HepG2 (cell line): ENCODE data around the gene SLC22A5. TPM values are rescaled to one million over a fixed set of nuclear protein-coding genes. Genes with fewer than 3 reads are reported as not detected.

ENCODE experiments used
- KAT2B ChIP-seq: fragments of 150-350 bp; IDR thresholded peaks from 2 replicates; pipeline ENCODE4 v1.6.1; 2014; ENCODE audit warnings: low read depth, low read length, borderline replicate concordance
- KLF6 ChIP-seq: IDR thresholded peaks from 2 replicates; pipeline ENCODE4 v1.8.0; 2016; ENCODE audit warnings: missing biosample characterization, missing genetic modification reagents
- MED13 ChIP-seq: sonication (generic); formaldehyde crosslinking; IDR thresholded peaks from 2 replicates; pipeline ENCODE4 v1.5.0; 2020; ENCODE audit warnings: missing genetic modification reagents
- NFYB ChIP-seq: sonication (generic); formaldehyde crosslinking; IDR thresholded peaks from 2 replicates; pipeline ENCODE4 v1.4.0; 2020; ENCODE audit warnings: missing genetic modification reagents
- PTBP1 ChIP-seq: fragments of 200-400 bp; formaldehyde crosslinking; IDR thresholded peaks from 2 replicates; pipeline ENCODE4 v1.6.1; 2018; ENCODE audit warnings: low read length, low read depth; ENCODE audit not compliant: poor library complexity, severe bottlenecking
- RXRA ChIP-seq: sonication (generic); formaldehyde crosslinking; IDR thresholded peaks from 2 replicates; pipeline ENCODE4 v1.5.1; 2020; ENCODE audit warnings: missing genetic modification reagents
- YY1 ChIP-seq: IDR thresholded peaks from 2 replicates; pipeline ENCODE4 v1.6.1; 2011; ENCODE audit warnings: low read length, low read depth, moderate library complexity, mild to moderate bottlenecking; ENCODE audit not compliant: insufficient read depth, insufficient replicate concordance
- ZNF761 ChIP-seq: sonication (generic); formaldehyde crosslinking; conservative IDR thresholded peaks from 2 replicates; pipeline ENCODE4 v1.4.0; 2020; ENCODE audit warnings: mild to moderate bottlenecking, missing genetic modification reagents
- ZNF768 ChIP-seq: sonication (generic); formaldehyde crosslinking; IDR thresholded peaks from 2 replicates; pipeline ENCODE4 v1.4.0; 2020; ENCODE audit warnings: missing genetic modification reagents
- polyA plus RNA-seq, 8 experiments: library from polyadenylated mRNA; depleted of rRNA in 3 of 8; stranded (reverse) in 7 of 8; unstranded in 1 of 8; fragments of >200 nt; fragmentation: Illumina TruSeq in 4 of 8; extraction: Trizol in 4 of 8; gene quantifications; 2 replicates each; pipeline versions ENCODE4 v1.2.1 to v1.2.3, GENCODE V29; 2011 to 2016; ENCODE audit warnings: low read depth in 4 of 8, missing spikeins in 1 of 8, mixed read lengths in 1 of 8; ENCODE audit not compliant: insufficient read depth in 1 of 8
- total RNA-seq, 5 experiments: library from RNA; depleted of rRNA; stranded (reverse); fragments of >200 nt; fragmentation: Illumina TruSeq; extraction: Trizol; gene quantifications; 2 replicates each; pipeline ENCODE4 v1.2.3, GENCODE V29; 2016; ENCODE audit warnings: low read depth in 1 of 5
- TF ChIP-seq, protein P1 (sequence below): sonication (generic); formaldehyde crosslinking; IDR thresholded peaks from 2 replicates; pipeline ENCODE4 v1.5.0; 2020; ENCODE audit warnings: mild to moderate bottlenecking, missing genetic modification reagents, borderline replicate concordance
- TF ChIP-seq, protein P2 (sequence below): fragments of 450-650 bp; IDR thresholded peaks from 2 replicates; pipeline ENCODE4 v1.6.1; 2017; ENCODE audit warnings: mild to moderate bottlenecking
- TF ChIP-seq, protein P3 (sequence below): sonication (generic); formaldehyde crosslinking; IDR thresholded peaks from 2 replicates; pipeline ENCODE4 v1.4.0; 2020; ENCODE audit warnings: missing genetic modification reagents
- TF ChIP-seq, protein P4 (sequence below): sonication (generic); formaldehyde crosslinking; IDR thresholded peaks from 2 replicates; pipeline ENCODE4 v1.4.0; 2020; ENCODE audit warnings: missing genetic modification reagents
- TF ChIP-seq, protein P5 (sequence below): sonication (generic); formaldehyde crosslinking; IDR thresholded peaks from 2 replicates; pipeline ENCODE4 v1.8.0; 2022; ENCODE audit warnings: mild to moderate bottlenecking, missing genetic modification reagents

Gene SLC22A5
- total and polyA plus RNA-seq, 2 of the 13 experiments (the other 11 are each of a cell fraction or from before 2014, with no cell fraction given), result 7.1 to 15.1 TPM

DNA sequence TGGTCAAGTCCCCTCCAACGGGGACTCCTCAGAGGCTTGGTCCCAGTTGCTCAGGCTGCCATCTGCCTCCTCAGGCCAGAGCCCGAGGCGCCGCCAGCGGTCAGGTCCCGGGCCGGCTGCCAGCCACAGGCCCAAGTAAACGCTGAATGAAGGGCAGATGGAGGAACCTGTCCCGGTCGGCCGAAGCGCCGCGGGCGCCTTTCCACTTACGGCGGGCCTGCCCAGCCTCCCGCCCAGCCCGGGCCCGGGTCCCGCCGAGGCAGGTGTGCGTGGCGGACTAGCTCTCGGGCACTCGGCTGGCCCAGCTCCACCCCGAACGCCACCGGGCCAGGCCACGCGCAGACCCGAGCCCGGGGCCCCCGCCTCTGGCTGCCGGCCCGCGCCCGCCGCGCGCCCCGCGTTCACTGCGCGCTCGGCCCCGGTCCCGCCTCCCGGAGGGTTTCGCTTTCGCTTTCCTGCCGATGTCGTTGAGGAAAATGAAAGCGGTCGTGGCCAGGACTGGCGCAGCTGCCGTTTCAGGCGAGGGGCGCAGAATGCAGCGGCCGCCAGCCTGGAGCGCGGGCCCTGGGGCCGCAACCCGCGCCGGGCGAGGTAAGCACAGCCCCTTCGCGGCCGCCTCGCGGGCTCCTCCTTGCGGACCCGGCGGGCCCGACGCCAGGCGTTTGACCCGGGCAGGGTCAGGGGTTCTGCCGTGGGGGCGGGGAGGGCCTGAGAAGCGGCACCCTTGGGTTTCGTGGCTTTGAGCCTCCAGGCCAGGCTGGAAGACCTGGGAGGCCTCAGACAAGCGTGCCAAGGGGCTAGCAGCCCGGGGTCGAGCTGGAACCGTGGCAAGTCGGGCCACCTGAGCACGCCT is 41.2 kb downstream of the SLC22A5 start (continued):
- TF ChIP-seq KLF6 (CRISPR knock-in tag), result no peak; the same call in 1 of the 2 replicates
- TF ChIP-seq, protein P1, sequence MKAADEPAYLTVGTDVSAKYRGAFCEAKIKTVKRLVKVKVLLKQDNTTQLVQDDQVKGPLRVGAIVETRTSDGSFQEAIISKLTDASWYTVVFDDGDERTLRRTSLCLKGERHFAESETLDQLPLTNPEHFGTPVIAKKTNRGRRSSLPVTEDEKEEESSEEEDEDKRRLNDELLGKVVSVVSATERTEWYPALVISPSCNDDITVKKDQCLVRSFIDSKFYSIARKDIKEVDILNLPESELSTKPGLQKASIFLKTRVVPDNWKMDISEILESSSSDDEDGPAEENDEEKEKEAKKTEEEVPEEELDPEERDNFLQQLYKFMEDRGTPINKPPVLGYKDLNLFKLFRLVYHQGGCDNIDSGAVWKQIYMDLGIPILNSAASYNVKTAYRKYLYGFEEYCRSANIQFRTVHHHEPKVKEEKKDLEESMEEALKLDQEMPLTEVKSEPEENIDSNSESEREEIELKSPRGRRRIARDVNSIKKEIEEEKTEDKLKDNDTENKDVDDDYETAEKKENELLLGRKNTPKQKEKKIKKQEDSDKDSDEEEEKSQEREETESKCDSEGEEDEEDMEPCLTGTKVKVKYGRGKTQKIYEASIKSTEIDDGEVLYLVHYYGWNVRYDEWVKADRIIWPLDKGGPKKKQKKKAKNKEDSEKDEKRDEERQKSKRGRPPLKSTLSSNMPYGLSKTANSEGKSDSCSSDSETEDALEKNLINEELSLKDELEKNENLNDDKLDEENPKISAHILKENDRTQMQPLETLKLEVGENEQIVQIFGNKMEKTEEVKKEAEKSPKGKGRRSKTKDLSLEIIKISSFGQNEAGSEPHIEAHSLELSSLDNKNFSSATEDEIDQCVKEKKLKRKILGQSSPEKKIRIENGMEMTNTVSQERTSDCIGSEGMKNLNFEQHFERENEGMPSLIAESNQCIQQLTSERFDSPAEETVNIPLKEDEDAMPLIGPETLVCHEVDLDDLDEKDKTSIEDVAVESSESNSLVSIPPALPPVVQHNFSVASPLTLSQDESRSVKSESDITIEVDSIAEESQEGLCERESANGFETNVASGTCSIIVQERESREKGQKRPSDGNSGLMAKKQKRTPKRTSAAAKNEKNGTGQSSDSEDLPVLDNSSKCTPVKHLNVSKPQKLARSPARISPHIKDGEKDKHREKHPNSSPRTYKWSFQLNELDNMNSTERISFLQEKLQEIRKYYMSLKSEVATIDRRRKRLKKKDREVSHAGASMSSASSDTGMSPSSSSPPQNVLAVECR (CRISPR knock-in tag), result peak; percentile 63
- peak; percentile 49 for TF ChIP-seq ZNF768
- TF ChIP-seq ZNF761 (CRISPR knock-in tag), result 0 out of 2 replicates have a peak, but pooled peaks have one; percentile 57
- TF ChIP-seq, protein P2, sequence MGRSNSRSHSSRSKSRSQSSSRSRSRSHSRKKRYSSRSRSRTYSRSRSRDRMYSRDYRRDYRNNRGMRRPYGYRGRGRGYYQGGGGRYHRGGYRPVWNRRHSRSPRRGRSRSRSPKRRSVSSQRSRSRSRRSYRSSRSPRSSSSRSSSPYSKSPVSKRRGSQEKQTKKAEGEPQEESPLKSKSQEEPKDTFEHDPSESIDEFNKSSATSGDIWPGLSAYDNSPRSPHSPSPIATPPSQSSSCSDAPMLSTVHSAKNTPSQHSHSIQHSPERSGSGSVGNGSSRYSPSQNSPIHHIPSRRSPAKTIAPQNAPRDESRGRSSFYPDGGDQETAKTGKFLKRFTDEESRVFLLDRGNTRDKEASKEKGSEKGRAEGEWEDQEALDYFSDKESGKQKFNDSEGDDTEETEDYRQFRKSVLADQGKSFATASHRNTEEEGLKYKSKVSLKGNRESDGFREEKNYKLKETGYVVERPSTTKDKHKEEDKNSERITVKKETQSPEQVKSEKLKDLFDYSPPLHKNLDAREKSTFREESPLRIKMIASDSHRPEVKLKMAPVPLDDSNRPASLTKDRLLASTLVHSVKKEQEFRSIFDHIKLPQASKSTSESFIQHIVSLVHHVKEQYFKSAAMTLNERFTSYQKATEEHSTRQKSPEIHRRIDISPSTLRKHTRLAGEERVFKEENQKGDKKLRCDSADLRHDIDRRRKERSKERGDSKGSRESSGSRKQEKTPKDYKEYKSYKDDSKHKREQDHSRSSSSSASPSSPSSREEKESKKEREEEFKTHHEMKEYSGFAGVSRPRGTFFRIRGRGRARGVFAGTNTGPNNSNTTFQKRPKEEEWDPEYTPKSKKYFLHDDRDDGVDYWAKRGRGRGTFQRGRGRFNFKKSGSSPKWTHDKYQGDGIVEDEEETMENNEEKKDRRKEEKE, result no peak
- peak; percentile 1; the same call in 1 of the 2 replicates for TF ChIP-seq MED13 (CRISPR knock-in tag)
- peak; percentile 23; the same call in 1 of the 2 replicates for TF ChIP-seq NFYB (CRISPR knock-in tag)
- peak; percentile 32 for TF ChIP-seq PTBP1
- TF ChIP-seq, protein P3, sequence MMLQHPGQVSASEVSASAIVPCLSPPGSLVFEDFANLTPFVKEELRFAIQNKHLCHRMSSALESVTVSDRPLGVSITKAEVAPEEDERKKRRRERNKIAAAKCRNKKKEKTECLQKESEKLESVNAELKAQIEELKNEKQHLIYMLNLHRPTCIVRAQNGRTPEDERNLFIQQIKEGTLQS (CRISPR knock-in tag), result peak; percentile 6; the same call in 1 of the 2 replicates
- TF ChIP-seq, protein P4, sequence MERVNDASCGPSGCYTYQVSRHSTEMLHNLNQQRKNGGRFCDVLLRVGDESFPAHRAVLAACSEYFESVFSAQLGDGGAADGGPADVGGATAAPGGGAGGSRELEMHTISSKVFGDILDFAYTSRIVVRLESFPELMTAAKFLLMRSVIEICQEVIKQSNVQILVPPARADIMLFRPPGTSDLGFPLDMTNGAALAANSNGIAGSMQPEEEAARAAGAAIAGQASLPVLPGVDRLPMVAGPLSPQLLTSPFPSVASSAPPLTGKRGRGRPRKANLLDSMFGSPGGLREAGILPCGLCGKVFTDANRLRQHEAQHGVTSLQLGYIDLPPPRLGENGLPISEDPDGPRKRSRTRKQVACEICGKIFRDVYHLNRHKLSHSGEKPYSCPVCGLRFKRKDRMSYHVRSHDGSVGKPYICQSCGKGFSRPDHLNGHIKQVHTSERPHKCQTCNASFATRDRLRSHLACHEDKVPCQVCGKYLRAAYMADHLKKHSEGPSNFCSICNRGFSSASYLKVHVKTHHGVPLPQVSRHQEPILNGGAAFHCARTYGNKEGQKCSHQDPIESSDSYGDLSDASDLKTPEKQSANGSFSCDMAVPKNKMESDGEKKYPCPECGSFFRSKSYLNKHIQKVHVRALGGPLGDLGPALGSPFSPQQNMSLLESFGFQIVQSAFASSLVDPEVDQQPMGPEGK (CRISPR knock-in tag), result peak; percentile 57; the same call in 1 of the 2 replicates
- TF ChIP-seq YY1, result peak; percentile 68
- TF ChIP-seq RXRA (CRISPR knock-in tag), result peak; percentile 82
- TF ChIP-seq, protein P5, sequence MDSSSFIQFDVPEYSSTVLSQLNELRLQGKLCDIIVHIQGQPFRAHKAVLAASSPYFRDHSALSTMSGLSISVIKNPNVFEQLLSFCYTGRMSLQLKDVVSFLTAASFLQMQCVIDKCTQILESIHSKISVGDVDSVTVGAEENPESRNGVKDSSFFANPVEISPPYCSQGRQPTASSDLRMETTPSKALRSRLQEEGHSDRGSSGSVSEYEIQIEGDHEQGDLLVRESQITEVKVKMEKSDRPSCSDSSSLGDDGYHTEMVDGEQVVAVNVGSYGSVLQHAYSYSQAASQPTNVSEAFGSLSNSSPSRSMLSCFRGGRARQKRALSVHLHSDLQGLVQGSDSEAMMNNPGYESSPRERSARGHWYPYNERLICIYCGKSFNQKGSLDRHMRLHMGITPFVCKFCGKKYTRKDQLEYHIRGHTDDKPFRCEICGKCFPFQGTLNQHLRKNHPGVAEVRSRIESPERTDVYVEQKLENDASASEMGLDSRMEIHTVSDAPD (CRISPR knock-in tag), result 0 out of 2 replicates have a peak, but pooled peaks have one; percentile 20
- TF ChIP-seq KAT2B, result no peak
